PC-3 (cell line): ENCODE data around the gene C10orf143. TPM values are rescaled to one million over a fixed set of nuclear protein-coding genes. Genes with fewer than 3 reads are reported as not detected.
"Not testable (repeated sequence)": the region's sequence is repeated elsewhere in the genome, so short reads cannot be mapped to it uniquely, and the experiment has no call there.

ENCODE experiments used
- ATAC-seq: fragments of 200-7000 bp; cut with Tn5 transposase; 2 replicates; pipeline ENCODE4 v1.9.1; 2020; ENCODE audit warnings: mild to moderate bottlenecking, moderate library complexity
- BruUV-seq: library from RNA; stranded (reverse); fragments of 400-500 nt; replicated peaks from 2 replicates; lab custom pipeline; 2021; lab: Mats Ljungman, UMichigan
- CTCF ChIA-PET: fragments of 300-600 bp; sonication (Branson Sonifier 250); formaldehyde crosslinking; loops from one replicate; lab custom pipeline; 2022; ENCODE audit warnings: antibody characterized with exemption; lab: Charles Lee
- POLR2A ChIA-PET: fragments of 300-600 bp; sonication (Branson Sonifier 250); formaldehyde crosslinking; loops from one replicate; lab custom pipeline; 2022; ENCODE audit warnings: antibody characterized with exemption; ENCODE audit not compliant: unreplicated experiment; lab: Charles Lee
- DNase-seq: peaks from one replicate; pipeline ENCODE4 v3.0.0-alpha.2; 2015
- H2AFZ ChIP-seq: fragments of 300-600 bp; sonication (generic); 2 replicates; pipeline ENCODE4 v1.6.0; 2016; ENCODE audit warnings: antibody characterized with exemption, low read length
- H3F3A ChIP-seq: fragments of 300-600 bp; sonication (generic); one replicate; pipeline ENCODE4 v1.6.0; 2017; ENCODE audit warnings: antibody characterized with exemption, low read length, control low read depth, mild to moderate bottlenecking; ENCODE audit not compliant: unreplicated experiment
- H3K27ac ChIP-seq: fragments of 300-600 bp; sonication (generic); 2 replicates; pipeline ENCODE4 v1.5.1; 2016; ENCODE audit warnings: mild to moderate bottlenecking, low read length
- H3K27me3 ChIP-seq: fragments of 300-600 bp; sonication (generic); 2 replicates; pipeline ENCODE4 v1.6.1; 2016; ENCODE audit warnings: low read length, mixed read lengths
- H3K36me3 ChIP-seq: fragments of 300-600 bp; sonication (generic); 2 replicates; pipeline ENCODE4 v1.6.1; 2016; ENCODE audit warnings: low read depth, mixed run types, low read length, mixed read lengths
- H3K4me1 ChIP-seq: fragments of 300-600 bp; sonication (generic); 2 replicates; pipeline ENCODE4 v1.5.1; 2016; ENCODE audit warnings: low read length; ENCODE audit not compliant: insufficient read depth
- H3K4me2 ChIP-seq: fragments of 300-600 bp; sonication (generic); 2 replicates; pipeline ENCODE4 v1.6.0; 2016; ENCODE audit warnings: low read length
- H3K4me3 ChIP-seq: fragments of 300-600 bp; sonication (generic); 2 replicates; pipeline ENCODE4 v1.5.1; 2016; ENCODE audit warnings: mild to moderate bottlenecking, low read length, mixed read lengths
- H3K79me2 ChIP-seq: fragments of 300-600 bp; sonication (generic); 2 replicates; pipeline ENCODE4 v1.6.1; 2017; ENCODE audit warnings: low read length, mixed read lengths
- H3K9ac ChIP-seq: fragments of 300-600 bp; sonication (generic); 2 replicates; pipeline ENCODE4 v1.6.0; 2016; ENCODE audit warnings: mild to moderate bottlenecking, low read length
- H3K9me2 ChIP-seq: fragments of 300-600 bp; sonication (generic); replicated peaks from 2 replicates; pipeline ENCODE4 v1.6.1; 2016; ENCODE audit warnings: mixed run types, low read length, mixed read lengths
- H3K9me3 ChIP-seq: fragments of 300-600 bp; sonication (generic); 2 replicates; pipeline ENCODE4 v1.6.1; 2016; ENCODE audit warnings: low read length, mixed read lengths
- H4K20me1 ChIP-seq: fragments of 300-600 bp; sonication (generic); 2 replicates; pipeline ENCODE4 v1.6.1; 2016; ENCODE audit warnings: low read length, mixed read lengths
- CTCF ChIP-seq: fragments of 300-600 bp; sonication (generic); conservative IDR thresholded peaks from 2 replicates; pipeline ENCODE4 v1.5.1; 2017; ENCODE audit warnings: antibody characterized with exemption, low read depth, mild to moderate bottlenecking, low read length
- EZH2 ChIP-seq: fragments of 300-600 bp; sonication (generic); IDR thresholded peaks from one replicate; pipeline ENCODE4 v1.6.1; 2017; ENCODE audit warnings: antibody characterized with exemption, mild to moderate bottlenecking, low read length; ENCODE audit not compliant: unreplicated experiment
- EZH2phosphoT487 ChIP-seq: fragments of 300-600 bp; sonication (generic); IDR thresholded peaks from 2 replicates; pipeline ENCODE4 v1.6.1; 2018; ENCODE audit warnings: mild to moderate bottlenecking, antibody characterized with exemption, low read length, borderline replicate concordance
- intact Hi-C: fragments of 100-400 bp; cut with micrococcal nuclease; formaldehyde crosslinking; loops from 2 replicates; pipeline ENCODE4 v1.9.0; 2023
- total RNA-seq: library from RNA; depleted of rRNA; stranded (reverse); fragments of >200 nt; gene quantifications from 2 replicates; pipeline ENCODE4 v1.2.3, GENCODE V29; 2014

C10orf143 gene
- total RNA-seq, 1 experiment from 2014 or later = not detected

DNA sequence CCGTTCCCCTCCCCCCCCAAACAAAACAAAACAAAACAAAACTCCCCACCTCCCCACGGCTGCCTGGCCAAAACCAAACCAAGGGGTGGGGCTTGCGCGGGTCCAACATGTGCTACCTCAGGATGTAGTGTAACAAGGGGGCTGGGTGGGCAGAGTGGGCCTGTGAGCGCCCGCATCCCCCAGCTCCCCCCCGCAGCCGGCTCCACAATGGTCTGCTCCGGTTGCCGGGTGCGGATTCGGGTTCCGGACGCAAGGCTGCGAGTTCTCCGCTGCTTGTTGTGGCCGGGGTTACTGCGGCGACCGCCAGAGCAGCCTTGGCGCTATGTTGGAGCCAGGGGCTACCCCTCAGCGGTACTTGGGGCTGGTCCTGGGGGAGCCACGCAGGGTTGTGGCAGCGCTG, 4.9 kb downstream of the C10orf143 start:
- ChIA-PET CTCF (no interaction called here), POLR2A (no interaction called here)
- intact Hi-C loops = loop anchor here (10.0 kb wide), 1 partner anchor 141 kb away; the partner anchor contains the start of gene EBF3
- no peaks in the 10 kb centered on the region for H3F3A ChIP-seq
- H2AFZ ChIP-seq = no peak overlapping the region
- H3K36me3 ChIP-seq = no peaks in the 10 kb centered on the region
- ATAC-seq = no peak
- H3K4me2 ChIP-seq = no peak overlapping the region
- no peak overlapping the region for H3K9ac ChIP-seq
- no peaks in the 10 kb centered on the region for H4K20me1 ChIP-seq
- no TSS peak for BruUV-seq
- H3K27me3 ChIP-seq = no peaks in the 10 kb centered on the region
- peaks cover 13% of the 10 kb centered on the region for H3K4me1 ChIP-seq
- H3K9me2 ChIP-seq = no peaks in the 10 kb centered on the region
- no peak for DNase-seq
- no peaks in the 10 kb centered on the region for H3K9me3 ChIP-seq
- H3K4me3 ChIP-seq = no peak overlapping the region
- no peak overlapping the region for H3K27ac ChIP-seq
- peaks cover 15% of the 10 kb centered on the region for H3K79me2 ChIP-seq
- no peak for TF ChIP-seq EZH2phosphoT487
- TF ChIP-seq CTCF = no peak
- TF ChIP-seq EZH2 = no peak

DNA sequence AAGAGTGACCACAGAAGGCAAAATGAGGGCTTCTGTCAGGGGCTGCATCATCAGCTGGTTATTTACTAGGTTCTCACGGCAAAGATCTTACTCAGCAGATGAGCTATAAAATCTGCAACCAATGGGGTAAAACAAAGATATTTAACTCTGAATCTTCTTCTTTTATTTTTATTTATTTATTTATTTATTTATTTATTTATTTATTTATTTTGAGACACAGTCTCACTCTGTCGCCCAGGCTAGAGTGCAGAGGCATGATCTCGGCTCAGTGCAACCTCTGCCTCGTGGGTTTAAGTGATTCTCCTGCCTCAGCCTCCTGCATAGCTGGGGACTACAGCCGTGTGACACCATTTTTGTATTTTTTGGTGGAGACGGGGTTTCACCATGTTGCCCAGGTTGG, 11.3 kb downstream of the C10orf143 start:
- no peaks in the 10 kb centered on the region for H3K36me3 ChIP-seq
- no peaks in the 10 kb centered on the region for H3K27me3 ChIP-seq
- no peaks in the 10 kb centered on the region for H3K79me2 ChIP-seq
- H3F3A ChIP-seq = no peaks in the 10 kb centered on the region
- DNase-seq = no peak
- H3K9me3 ChIP-seq = no peaks in the 10 kb centered on the region
- ChIA-PET CTCF (no interaction called here), POLR2A (no interaction called here)
- H3K9ac ChIP-seq = no peak overlapping the region
- no peaks in the 10 kb centered on the region for H3K4me1 ChIP-seq
- BruUV-seq = no TSS peak
- no peak overlapping the region for H3K4me3 ChIP-seq
- TF ChIP-seq EZH2phosphoT487 (no peak), CTCF (no peak), EZH2 (no peak)
- ATAC-seq = no peak
- no peaks in the 10 kb centered on the region for H4K20me1 ChIP-seq
- H3K27ac ChIP-seq = no peak overlapping the region
- intact Hi-C loops = no loop called here
- H3K9me2 ChIP-seq = no peaks in the 10 kb centered on the region
- H3K4me2 ChIP-seq = no peak overlapping the region
- H2AFZ ChIP-seq = no peak overlapping the region

DNA sequence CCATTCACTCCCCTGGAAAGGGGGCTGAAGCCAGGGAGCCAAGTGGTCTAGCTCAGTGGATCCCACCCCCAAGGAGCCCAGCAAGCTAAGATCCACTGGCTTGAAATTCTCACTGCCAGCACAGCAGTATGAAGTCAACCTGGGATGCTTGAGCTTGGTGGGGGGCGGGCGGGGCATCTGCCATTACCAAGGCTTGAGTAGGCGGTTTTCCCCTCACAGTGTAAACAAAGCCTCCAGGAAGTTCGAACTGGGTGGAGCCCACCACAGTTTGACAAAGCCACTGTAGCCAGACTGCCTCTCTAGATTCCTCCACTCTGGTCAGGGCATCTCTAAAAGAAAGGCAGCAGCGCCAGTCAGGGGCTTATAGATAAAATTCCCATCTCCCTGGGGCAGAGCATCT, 20.1 kb downstream of the C10orf143 start:
- H3F3A ChIP-seq, H3K9me3 ChIP-seq, ATAC-seq, H2AFZ ChIP-seq, H3K79me2 ChIP-seq, H3K27ac ChIP-seq, BruUV-seq, H3K36me3 ChIP-seq, H4K20me1 ChIP-seq, H3K4me2 ChIP-seq, H3K9ac ChIP-seq, H3K4me3 ChIP-seq, H3K27me3 ChIP-seq, POLR2A ChIA-PET, H3K4me1 ChIP-seq, H3K9me2 ChIP-seq, intact Hi-C loops: not testable (repeated sequence)
- CTCF ChIA-PET = interaction anchor here (1.1 kb wide), 1 partner anchor 121 kb away, joined by 7 read pairs; no protein-coding TSS in a partner anchor
- DNase-seq = peak; percentile 3
